WI38 (cell line): ENCODE results near the gene SLC25A21.

Experiments used
- H3K4me3 ChIP-seq: 2 replicates; pipeline ENCODE4 v1.5.1; 2011; ENCODE audit warnings: low read depth, mild to moderate bottlenecking, control low read depth, low read length
- CTCF ChIP-seq: IDR thresholded peaks from 2 replicates; pipeline ENCODE4 v1.5.1; 2012; ENCODE audit warnings: low read depth, mild to moderate bottlenecking, control low read depth, low read length

SLC25A21 gene

DNA sequence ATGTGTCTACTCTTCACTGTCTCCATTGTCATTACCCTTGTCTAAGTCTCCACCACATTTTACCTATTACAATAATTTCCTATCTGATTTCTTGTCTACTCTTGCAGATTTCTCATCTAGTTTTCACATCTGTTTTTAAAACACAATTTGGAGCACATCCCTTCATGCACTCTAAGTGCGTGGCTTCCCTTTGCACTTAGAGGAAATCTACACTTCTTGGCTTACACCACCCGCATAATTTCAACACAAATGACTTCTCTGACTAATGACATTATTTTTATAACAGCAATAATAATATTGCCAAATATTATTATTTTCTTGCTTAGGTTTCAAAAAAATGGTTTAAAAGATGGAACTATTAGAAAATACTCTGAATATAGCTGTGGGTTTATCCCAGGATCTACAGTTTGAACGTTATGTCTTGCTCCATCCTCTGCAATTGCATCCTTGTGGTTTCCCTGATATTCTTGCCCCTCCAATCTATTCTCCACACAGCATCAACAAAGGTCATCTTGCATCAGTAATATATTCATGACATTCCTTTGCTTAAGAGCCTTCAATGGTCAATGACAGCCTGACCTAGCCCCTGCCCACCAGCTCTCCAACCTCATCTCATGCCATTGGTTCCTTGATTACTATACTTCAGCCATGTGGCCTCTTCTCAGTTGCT lies 153.7 kb downstream of the SLC25A21 start:
- no peak overlapping the region for H3K4me3 ChIP-seq
- TF ChIP-seq CTCF, result no peak

DNA sequence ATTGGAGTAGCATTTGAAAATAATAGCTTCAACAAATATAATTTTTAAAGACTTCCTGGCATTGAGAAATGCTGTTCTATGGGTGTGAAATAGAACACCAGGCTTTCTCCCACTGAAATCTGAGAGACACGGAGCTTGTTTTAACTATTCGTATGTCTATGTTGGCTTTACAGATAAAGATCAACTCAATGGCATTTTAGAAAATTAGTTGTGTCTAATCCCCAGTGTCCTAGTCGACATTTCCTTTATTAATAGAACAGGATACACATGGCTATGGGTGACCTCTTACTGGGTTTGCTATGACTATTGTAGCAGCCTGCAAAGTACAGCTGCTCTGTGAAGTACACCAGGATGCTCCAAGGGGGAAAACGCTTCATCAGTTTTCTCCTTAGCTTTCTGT lies 159.3 kb downstream of the SLC25A21 start:
- no peak for TF ChIP-seq CTCF
- no peak overlapping the region for H3K4me3 ChIP-seq

DNA sequence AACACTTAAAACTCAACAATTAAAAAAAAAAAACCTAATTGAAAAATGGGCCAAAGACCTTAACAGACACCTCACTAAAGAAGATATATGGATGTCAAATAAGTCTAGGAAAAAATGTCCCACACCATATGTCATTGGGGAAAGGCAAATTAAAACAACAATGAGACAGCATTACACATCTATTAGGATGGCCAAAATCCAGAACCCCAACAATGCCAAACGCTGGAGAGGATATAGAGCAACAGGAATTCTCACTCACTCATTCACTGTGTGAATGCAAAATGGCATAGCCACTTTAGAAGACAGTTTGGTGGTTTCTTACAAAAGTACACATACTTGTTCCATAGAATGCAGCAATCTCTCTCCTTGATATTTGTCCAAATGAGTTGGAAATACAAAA lies 173.7 kb downstream of the SLC25A21 start:
- no peak for TF ChIP-seq CTCF
- no peak overlapping the region for H3K4me3 ChIP-seq

DNA sequence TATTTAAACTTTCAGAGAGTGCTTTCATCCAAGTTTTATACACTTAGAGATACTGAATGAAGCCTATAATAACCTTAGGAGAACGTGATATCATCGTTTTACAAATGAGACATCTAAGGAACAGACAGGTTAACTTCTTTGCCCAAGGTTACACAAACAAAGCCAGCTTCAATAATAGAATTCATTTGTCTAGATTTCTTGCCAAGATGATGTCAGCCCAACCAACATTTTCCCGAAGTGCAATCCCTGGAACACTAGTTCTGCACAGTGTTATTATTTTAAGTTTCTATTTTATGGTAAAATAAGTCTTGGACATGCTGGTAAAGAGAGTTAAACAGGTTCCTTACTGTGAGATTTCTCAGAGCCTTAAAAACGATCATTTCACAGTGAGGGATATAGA lies 174.6 kb downstream of the SLC25A21 start:
- TF ChIP-seq CTCF, result no peak
- H3K4me3 ChIP-seq, result no peak overlapping the region

- H3K4me3 ChIP-seq, result no peak overlapping the region
- TF ChIP-seq CTCF, result no peak
These were observed 175.4 kb downstream of the SLC25A21 start for GRCh38 chr14:36996857-36997590.

DNA sequence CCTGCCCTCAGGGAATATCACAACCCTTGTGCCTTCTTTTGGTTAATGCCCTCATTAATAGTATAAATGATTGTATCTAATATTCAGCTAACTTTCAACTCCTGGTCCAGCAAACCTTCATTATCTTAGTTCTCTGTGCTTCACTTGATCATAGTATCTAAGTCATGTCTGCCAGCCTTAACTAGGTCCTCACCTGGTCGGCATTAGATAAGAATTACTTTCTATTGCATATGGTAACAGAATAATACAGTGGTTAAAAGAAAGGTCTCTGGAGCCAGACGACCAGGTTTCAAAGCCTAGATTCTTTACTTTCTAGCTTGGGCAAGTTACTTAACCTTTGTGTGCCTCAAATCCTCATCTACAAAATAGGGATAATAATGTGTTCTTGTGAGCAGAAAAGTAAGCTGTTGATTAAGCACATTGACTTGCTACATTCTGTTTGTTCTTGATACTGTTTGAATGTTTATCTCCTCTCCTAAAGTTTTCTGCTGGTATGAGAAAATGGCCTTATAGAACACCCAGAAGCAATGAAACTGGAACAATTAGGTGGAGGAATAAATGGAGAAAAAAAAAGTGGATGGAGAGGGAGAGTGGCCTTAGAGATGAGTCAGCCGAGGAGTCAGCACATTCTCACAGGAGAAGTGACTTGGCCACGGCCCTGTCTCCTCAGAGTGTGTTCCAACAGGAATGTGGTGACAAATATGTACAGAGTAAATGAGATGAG lies 176.1 kb downstream of the SLC25A21 start:
- no peak overlapping the region for H3K4me3 ChIP-seq
- TF ChIP-seq CTCF, result no peak

GRCh38 chr14:36989806-36990205 lies 182.6 kb downstream of the SLC25A21 start:
- H3K4me3 ChIP-seq, result no peak overlapping the region
- no peak for TF ChIP-seq CTCF
